LHCN-M2 (cell line): ENCODE measurements around the gene GTF2F1. TPM values are rescaled to one million over a fixed set of nuclear protein-coding genes. Genes with fewer than 3 reads are reported as not detected.
"Not testable (repeated sequence)": the region's sequence is repeated elsewhere in the genome, so short reads cannot be mapped to it uniquely, and the experiment has no call there.

Experiments used
- DNase-seq: peaks from one replicate; pipeline ENCODE4 v3.0.0-alpha.2; 2012; ENCODE audit warnings: low read depth
- polyA plus RNA-seq: library from polyadenylated mRNA; unstranded; fragments of >200 nt; gene quantifications from one replicate; pipeline ENCODE4 v1.2.1, GENCODE V29; 2012; ENCODE audit warnings: missing spikeins
- total RNA-seq: library from RNA; depleted of rRNA; stranded (reverse); fragments of >200 nt; gene quantifications from 2 replicates; pipeline ENCODE4 v1.2.3, GENCODE V29; 2014; rRNA removed

GTF2F1 gene
- total RNA-seq = 59.4 and 64.3 TPM in 2 replicates
- polyA plus RNA-seq = 73.0 TPM

GRCh38 chr19:6393074-6393982, at the start of gene GTF2F1:
GTF2F1 (minus strand) TSS chr19:6393164; CDS start chr19:6392995, 169 bp downstream.
- DNase-seq = peak; percentile 94

- no peak for DNase-seq
Measured at GRCh38 chr19:6442087-6442688, 49.2 kb upstream of the GTF2F1 start.

- DNase-seq = no peak
Measured at GRCh38 chr19:6440905-6441304, 47.9 kb upstream of the GTF2F1 start.

GRCh38 chr19:6439743-6440142, 46.8 kb upstream of the GTF2F1 start:
- DNase-seq = no peak

GRCh38 chr19:6433663-6434062, 40.7 kb upstream of the GTF2F1 start, which contains the start of gene SLC25A41:
SLC25A41 (minus strand) TSS chr19:6433763; CDS start chr19:6433693, 70 bp downstream.
- DNase-seq = no peak

GRCh38 chr19:6433165-6433564, 40.2 kb upstream of the GTF2F1 start:
- DNase-seq = no peak

GRCh38 chr19:6431891-6432290, 38.9 kb upstream of the GTF2F1 start:
- no peak for DNase-seq

GRCh38 chr19:6429419-6430221, 36.7 kb upstream of the GTF2F1 start:
- DNase-seq = no peak

- not testable (repeated sequence) for DNase-seq
Measured at GRCh38 chr19:6428692-6429418, 35.9 kb upstream of the GTF2F1 start.

GRCh38 chr19:6427131-6427530, 34.2 kb upstream of the GTF2F1 start:
- no peak for DNase-seq

GRCh38 chr19:6425732-6426620, 33.0 kb upstream of the GTF2F1 start:
- DNase-seq = no peak

- DNase-seq = peak; percentile 100
Measured at GRCh38 chr19:6424939-6425731, 32.2 kb upstream of the GTF2F1 start.

- no peak for DNase-seq
Measured at GRCh38 chr19:6424195-6424938, 31.4 kb upstream of the GTF2F1 start, which contains the start of gene KHSRP. KHSRP (minus strand) TSS chr19:6424811; CDS start chr19:6424701, 110 bp downstream.

- DNase-seq = peak; percentile 53
Measured at GRCh38 chr19:6423499-6424194, 30.7 kb upstream of the GTF2F1 start.

- DNase-seq = no peak
Measured at GRCh38 chr19:6421075-6422014, 28.4 kb upstream of the GTF2F1 start.

- no peak for DNase-seq
Measured at GRCh38 chr19:6418562-6418932, 25.6 kb upstream of the GTF2F1 start.
